OCI-LY7 (cell line): ENCODE measurements around the gene TMTC2. TPM values are rescaled to one million over a fixed set of nuclear protein-coding genes. Genes with fewer than 3 reads are reported as not detected.

Experiments
- BruUV-seq: library from RNA; stranded (reverse); fragments of 400-500 nt; replicated peaks from 2 replicates; lab custom pipeline; 2021; lab: Mats Ljungman, UMichigan
- CTCF ChIA-PET: fragments of 300-600 bp; sonication (Branson Sonifier 250); formaldehyde crosslinking; loops from one replicate; lab custom pipeline; 2022; ENCODE audit warnings: antibody characterized with exemption; ENCODE audit not compliant: unreplicated experiment; lab: Charles Lee
- POLR2A ChIA-PET: fragments of 300-600 bp; sonication (Branson Sonifier 250); formaldehyde crosslinking; loops from one replicate; lab custom pipeline; 2022; ENCODE audit warnings: antibody characterized with exemption; lab: Charles Lee
- DNase-seq: peaks from one replicate; pipeline ENCODE4 v3.0.0-alpha.2; 2015; ENCODE audit warnings: low spot score
- H2AFZ ChIP-seq: fragments of 200-600 bp; sonication (generic), shearing (Covaris generic); 2 replicates; pipeline ENCODE4 v1.6.1; 2014; ENCODE audit warnings: mild to moderate bottlenecking, antibody characterized with exemption, low read length, moderate library complexity
- H3K27ac ChIP-seq: fragments of 200-600 bp; sonication (generic); 2 replicates; pipeline ENCODE4 v1.5.1; 2014; ENCODE audit warnings: mixed run types, low read depth, mild to moderate bottlenecking, moderate library complexity, low read length, inconsistent platforms; ENCODE audit not compliant: poor library complexity, severe bottlenecking
- H3K36me3 ChIP-seq: fragments of 200-600 bp; sonication (generic); 2 replicates; pipeline ENCODE4 v1.6.1; 2014; ENCODE audit warnings: mild to moderate bottlenecking, antibody characterized with exemption, low read length, moderate library complexity, mixed read lengths; ENCODE audit not compliant: insufficient read depth
- H3K4me1 ChIP-seq: fragments of 200-600 bp; sonication (generic); 2 replicates; pipeline ENCODE4 v1.5.1; 2014; ENCODE audit warnings: mild to moderate bottlenecking, low read length; ENCODE audit not compliant: insufficient read depth, poor library complexity, severe bottlenecking
- H3K4me2 ChIP-seq: fragments of 200-600 bp; sonication (generic); 2 replicates; pipeline ENCODE4 v1.6.1; 2014; ENCODE audit warnings: mild to moderate bottlenecking, low read length
- H3K4me3 ChIP-seq: fragments of 200-600 bp; sonication (generic); 2 replicates; pipeline ENCODE4 v1.5.1; 2014; ENCODE audit warnings: mild to moderate bottlenecking, low read depth, low read length; ENCODE audit not compliant: poor library complexity, severe bottlenecking
- H3K79me2 ChIP-seq: fragments of 200-600 bp; sonication (generic); 2 replicates; pipeline ENCODE4 v1.6.1; 2016; ENCODE audit warnings: low read depth, mild to moderate bottlenecking, low read length, moderate library complexity, mixed read lengths; ENCODE audit not compliant: insufficient read depth
- H3K9me2 ChIP-seq: fragments of 200-600 bp; sonication (generic); 2 replicates; pipeline ENCODE4 v1.6.1; 2016; ENCODE audit warnings: mild to moderate bottlenecking, low read length, mixed read lengths; ENCODE audit not compliant: insufficient read depth
- H3K9me3 ChIP-seq: fragments of 200-600 bp; sonication (generic); 2 replicates; pipeline ENCODE4 v1.6.1; 2014; ENCODE audit warnings: mild to moderate bottlenecking, mixed run types, low read length, mixed read lengths
- H4K20me1 ChIP-seq: fragments of 200-600 bp; sonication (generic); 2 replicates; pipeline ENCODE4 v1.6.1; 2014; ENCODE audit warnings: mild to moderate bottlenecking, antibody characterized with exemption, low read length, moderate library complexity, mixed read lengths; ENCODE audit not compliant: insufficient read depth
- CTCF ChIP-seq: fragments of 200-600 bp; sonication (generic); conservative IDR thresholded peaks from 2 replicates; pipeline ENCODE4 v1.5.1; 2014; ENCODE audit warnings: mild to moderate bottlenecking, antibody characterized with exemption, low read length, moderate library complexity, mixed read lengths
- EZH2phosphoT487 ChIP-seq: fragments of 200-600 bp; sonication (generic); IDR thresholded peaks from 2 replicates; pipeline ENCODE4 v1.6.1; 2018; ENCODE audit warnings: low read depth, borderline replicate concordance, mild to moderate bottlenecking, mixed run types, antibody characterized with exemption, low read length, moderate library complexity, mixed read lengths
- intact Hi-C: fragments of 100-400 bp; cut with micrococcal nuclease; formaldehyde crosslinking; loops from one replicate; pipeline ENCODE4 v1.10.0; 2022; ENCODE audit not compliant: unreplicated experiment
- total RNA-seq, 2 experiments: library from RNA; depleted of rRNA in 1 of 2; stranded (reverse); fragments of >200 nt in 1 of 2; shearing (Covaris generic) in 1 of 2; gene quantifications; 2 replicates each; pipeline ENCODE4 v1.2.3, GENCODE V29; 2014 to 2022

Gene TMTC2
- total RNA-seq, 2 experiments from 2014 or later: 5.6 to 8.1 TPM

- no peak overlapping the region for H3K4me3 ChIP-seq
- no peaks in the 10 kb centered on the region for H3K36me3 ChIP-seq
- TF ChIP-seq EZH2phosphoT487: no peak
- no peak for TF ChIP-seq CTCF
- ChIA-PET CTCF (no interaction called here), POLR2A (interaction anchor here (0.6 to 2.4 kb wide), 2 partner anchors 11 to 138 kb away, joined by 4 to 9 read pairs; no protein-coding TSS in a partner anchor)
- no peak for DNase-seq
- no peaks in the 10 kb centered on the region for H3K4me1 ChIP-seq
- H4K20me1 ChIP-seq: no peaks in the 10 kb centered on the region
- no peak overlapping the region for H2AFZ ChIP-seq
- H3K4me2 ChIP-seq: no peak overlapping the region
- H3K27ac ChIP-seq: no peak overlapping the region
- no peaks in the 10 kb centered on the region for H3K79me2 ChIP-seq
- no peaks in the 10 kb centered on the region for H3K9me2 ChIP-seq
- BruUV-seq: no TSS peak
- H3K9me3 ChIP-seq: no peaks in the 10 kb centered on the region
- intact Hi-C loops: no loop called here
Measured at GRCh38 chr12:82994117-82994516, 307.4 kb downstream of the TMTC2 start.

- H3K4me2 ChIP-seq: no peak overlapping the region
- no peaks in the 10 kb centered on the region for H3K4me1 ChIP-seq
- DNase-seq: no peak
- no peak overlapping the region for H3K27ac ChIP-seq
- CTCF ChIA-PET: no interaction called here
- no peaks in the 10 kb centered on the region for H3K9me2 ChIP-seq
- no peaks in the 10 kb centered on the region for H4K20me1 ChIP-seq
- TF ChIP-seq CTCF (no peak), EZH2phosphoT487 (no peak)
- intact Hi-C loops: no loop called here
- BruUV-seq: no TSS peak
- H3K36me3 ChIP-seq: no peaks in the 10 kb centered on the region
- no peaks in the 10 kb centered on the region for H3K9me3 ChIP-seq
- no peaks in the 10 kb centered on the region for H3K79me2 ChIP-seq
- no peak overlapping the region for H3K4me3 ChIP-seq
- POLR2A ChIA-PET: interaction anchor here (2.4 kb wide), 1 partner anchor 14 kb away, joined by 9 read pairs; no protein-coding TSS in a partner anchor
- no peak overlapping the region for H2AFZ ChIP-seq
Measured at GRCh38 chr12:82996168-82996812, 309.6 kb downstream of the TMTC2 start.

GRCh38 chr12:82998509-82998908, 311.8 kb downstream of the TMTC2 start:
- TF ChIP-seq EZH2phosphoT487 (no peak), CTCF (no peak)
- Histone ChIP-seq H4K20me1 (no peaks in the 10 kb centered on the region), H3K27ac (no peak overlapping the region), H3K4me1 (no peaks in the 10 kb centered on the region), H3K4me2 (no peak overlapping the region), H3K9me2 (no peaks in the 10 kb centered on the region), H3K9me3 (no peaks in the 10 kb centered on the region), H3K79me2 (no peaks in the 10 kb centered on the region), H2AFZ (no peak overlapping the region), H3K4me3 (no peak overlapping the region), H3K36me3 (no peaks in the 10 kb centered on the region)
- CTCF ChIA-PET: no interaction called here
- DNase-seq: no peak
- POLR2A ChIA-PET: no interaction called here
- no TSS peak for BruUV-seq
- intact Hi-C loops: no loop called here
